HUDEP-2 (cell line): ENCODE results near the gene TTC13.

Source experiments
- DNase-seq, 76 experiments: peaks; one replicate each; lab custom pipeline; 2025; ENCODE audit not compliant: unreplicated experiment in 76 of 76; lab: John Stamatoyannopoulos, UW

TTC13 gene

DNA sequence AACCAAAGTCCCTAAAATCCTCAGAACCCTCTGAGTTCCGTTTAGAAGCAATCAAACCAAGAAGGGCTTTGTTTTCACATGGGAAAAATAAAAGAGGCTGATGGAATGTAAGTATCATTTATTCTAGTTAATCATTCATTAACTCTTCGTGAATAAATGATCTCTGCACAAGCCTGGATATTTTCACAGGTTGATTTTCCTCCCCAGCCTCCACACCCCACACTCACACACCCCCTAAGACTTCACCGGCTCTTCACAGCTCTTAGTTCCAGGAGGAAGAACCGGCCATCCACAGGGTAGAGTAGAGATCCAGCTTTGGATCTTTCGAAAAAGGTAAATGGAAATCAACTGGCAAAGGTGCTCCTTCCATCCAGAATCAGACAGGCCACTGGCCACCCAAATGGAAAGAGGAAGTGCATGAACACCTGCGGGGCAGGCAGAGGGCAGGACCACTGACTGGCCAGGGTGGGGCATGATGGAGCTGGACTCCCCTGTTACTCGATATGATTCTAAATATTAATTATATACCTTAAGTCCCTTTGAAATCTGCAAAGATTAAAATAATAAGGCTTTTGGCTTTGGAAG is 120.3 kb downstream of the TTC13 start:
- DNase-seq, result no peak

DNA sequence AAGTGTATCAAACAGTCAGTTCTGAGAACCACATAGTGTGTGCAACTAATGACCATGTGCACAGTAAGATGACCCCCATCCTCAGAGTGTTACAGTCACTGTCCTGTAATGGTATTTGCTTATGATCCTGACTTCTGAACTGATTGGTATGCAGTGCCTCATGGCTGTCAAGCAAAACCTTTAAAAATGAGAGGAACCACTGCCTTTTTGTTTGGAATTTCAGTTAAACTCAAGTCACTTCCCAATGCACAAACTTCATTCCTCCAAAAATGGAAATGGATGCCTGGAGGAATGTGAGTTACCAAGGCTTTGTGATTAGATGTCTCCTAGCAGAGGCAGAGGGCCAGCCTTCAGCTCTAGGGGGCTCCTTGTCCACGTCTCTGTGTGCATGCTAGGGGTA is 120.8 kb downstream of the TTC13 start:
- no peak for DNase-seq

DNA sequence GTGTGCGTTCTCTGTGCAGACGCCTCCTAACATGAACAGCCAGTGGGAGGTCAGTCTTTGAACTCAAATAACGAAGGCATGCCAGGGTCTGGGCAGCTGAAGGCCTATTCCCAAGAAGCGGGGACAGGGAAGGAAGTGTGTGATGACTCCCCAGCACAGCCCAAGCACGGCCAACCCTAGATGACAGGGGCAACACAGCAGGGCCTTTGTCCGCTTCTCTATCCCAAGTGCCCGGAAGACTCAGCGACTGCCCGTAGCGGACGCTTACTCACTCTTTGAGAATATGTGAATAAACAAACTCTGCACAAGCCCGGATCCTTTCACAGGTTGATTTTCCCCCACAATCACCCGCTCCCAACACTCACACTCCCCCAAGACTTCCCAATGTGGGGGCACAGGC is 121.6 kb downstream of the TTC13 start:
- DNase-seq, result no peak
